K562 (cell line): ENCODE data around the gene TSHR. TPM values are rescaled to one million over a fixed set of nuclear protein-coding genes. Genes with fewer than 3 reads are reported as not detected.

Source experiments
- ATAC-seq: fragments of 200-7000 bp; cut with Tn5 transposase; 3 replicates; pipeline ENCODE4 v1.9.1; 2020; ENCODE audit warnings: moderate library complexity
- BruUV-seq: library from RNA; stranded (reverse); fragments of 400-500 nt; replicated peaks from 2 replicates; lab custom pipeline; 2021; lab: Mats Ljungman, UMichigan
- CTCF ChIA-PET: fragments of 300-600 bp; formaldehyde crosslinking; extraction: SDS; loops from one replicate; lab custom pipeline; 2021; ENCODE audit warnings: low intra/inter-chr PET ratio; lab: Yijun Ruan, JAX
- POLR2A ChIA-PET: fragments of 300-600, 350-650 bp; sonication (Branson Sonifier 250); formaldehyde crosslinking; extraction: SDS; loops from one replicate; lab custom pipeline; 2021; ENCODE audit warnings: antibody characterized with exemption, inconsistent platforms; lab: Yijun Ruan, JAX
- DNase-seq, 4 experiments: peaks; one replicate each; pipeline versions ENCODE4 v3.0.0 to v3.0.0-alpha.2; 2011 to 2018; ENCODE audit warnings: low spot score in 3 of 4, mixed read lengths in 3 of 4; ENCODE audit errors: extremely low read depth in 1 of 4
- FAIRE-seq: peaks from 2 replicates; lab custom pipeline; 2011; peaks lifted over from hg19 to GRCh38; lab: Jason Lieb, UNC
- H2AFZ ChIP-seq: 2 replicates; pipeline ENCODE4 v1.6.0; 2011; ENCODE audit warnings: low read depth, low read length, control low read depth, inconsistent platforms
- H3K27ac ChIP-seq: fragments of 200-600 bp; 3 replicates; pipeline ENCODE4 v1.8.0; 2011; ENCODE audit warnings: low read depth, mild to moderate bottlenecking, control low read depth, inconsistent platforms, low read length, moderate library complexity, mixed read lengths; ENCODE audit errors: extremely low read depth
- H3K27me3 ChIP-seq, 2 experiments: fragments of 300-600 bp in 1 of 2; 2 replicates in 1 of 2; 3 replicates in 1 of 2; pipeline versions ENCODE4 v1.6.0 to v1.8.0; 2011; ENCODE audit warnings: inconsistent platforms in 2 of 2, low read length in 2 of 2, mild to moderate bottlenecking in 1 of 2, mixed read lengths in 1 of 2, moderate library complexity in 1 of 2; ENCODE audit not compliant: control insufficient read depth in 2 of 2, insufficient read depth in 2 of 2
- H3K36me3 ChIP-seq: fragments of 300-600 bp; 3 replicates; pipeline ENCODE4 v1.8.0; 2011; ENCODE audit warnings: mild to moderate bottlenecking, low read length, inconsistent platforms; ENCODE audit not compliant: control insufficient read depth, insufficient read depth
- H3K4me1 ChIP-seq, 2 experiments: fragments of 200-600 bp in 1 of 2; replicated peaks in 1 of 2; 2 replicates in 1 of 2; 3 replicates in 1 of 2; pipeline versions ENCODE4 v1.5.1 to v1.8.0; 2011; ENCODE audit warnings: inconsistent platforms in 2 of 2, low read length in 2 of 2, mild to moderate bottlenecking in 1 of 2, mixed read lengths in 1 of 2, moderate library complexity in 1 of 2; ENCODE audit not compliant: control insufficient read depth in 2 of 2, insufficient read depth in 2 of 2
- H3K4me2 ChIP-seq: 2 replicates; pipeline ENCODE4 v1.6.1; 2011; ENCODE audit warnings: low read length, control low read depth, inconsistent platforms, mixed read lengths; ENCODE audit not compliant: insufficient read depth
- H3K4me3 ChIP-seq: fragments of 200-600 bp; sonication (generic), shearing (Covaris generic); 2 replicates; pipeline ENCODE4 v1.5.1; 2016; ENCODE audit warnings: control low read depth, inconsistent platforms
- H3K79me2 ChIP-seq: fragments of 200-600 bp; 3 replicates; pipeline ENCODE4 v1.8.0; 2011; ENCODE audit warnings: low read length, inconsistent platforms; ENCODE audit not compliant: control insufficient read depth, insufficient read depth
- H3K9ac ChIP-seq, 2 experiments: 2 replicates each; pipeline versions ENCODE4 v1.6.0 to v1.6.1; 2011; ENCODE audit warnings: low read depth in 2 of 2, low read length in 2 of 2, control low read depth in 1 of 2, inconsistent platforms in 1 of 2, mild to moderate bottlenecking in 1 of 2, mixed read lengths in 1 of 2; ENCODE audit not compliant: insufficient read depth in 1 of 2
- H3K9me1 ChIP-seq: one replicate; pipeline ENCODE4 v1.6.0; 2011; ENCODE audit warnings: inconsistent platforms, mild to moderate bottlenecking, low read length, moderate library complexity; ENCODE audit not compliant: control insufficient read depth, insufficient read depth
- H3K9me3 ChIP-seq: replicated peaks from 2 replicates; pipeline ENCODE4 v1.5.1; 2011; ENCODE audit warnings: low read depth, low read length, inconsistent platforms; ENCODE audit not compliant: control insufficient read depth, insufficient read depth
- H4K20me1 ChIP-seq: replicated peaks from 2 replicates; pipeline ENCODE4 v1.6.1; 2011; ENCODE audit warnings: low read length, inconsistent platforms, mixed read lengths; ENCODE audit not compliant: control insufficient read depth, insufficient read depth
- BCL6 ChIP-seq: fragments of 250-450 bp; sonication (Bioruptor Pico); IDR thresholded peaks from 2 replicates; pipeline ENCODE4 v1.4.0; 2020
- HNRNPK ChIP-seq: fragments of 200-400 bp; formaldehyde crosslinking; IDR thresholded peaks from one replicate; pipeline ENCODE4 v1.6.1; 2018; ENCODE audit warnings: mild to moderate bottlenecking, low read depth, low read length; ENCODE audit not compliant: poor library complexity, severe bottlenecking
- ILK ChIP-seq: fragments of 450-650 bp; IDR thresholded peaks from 2 replicates; pipeline ENCODE4 v1.6.1; 2016; ENCODE audit warnings: missing genetic modification characterization, low read depth, mild to moderate bottlenecking, missing compliant biosample characterization, moderate library complexity, borderline replicate concordance
- KLF1 ChIP-seq: fragments of 450-650 bp; IDR thresholded peaks from 2 replicates; pipeline ENCODE4 v1.6.1; 2016; ENCODE audit warnings: missing genetic modification characterization, missing compliant biosample characterization
- MEF2D ChIP-seq: conservative IDR thresholded peaks from 2 replicates; pipeline ENCODE4 v1.6.1; 2016; ENCODE audit warnings: low read depth, missing genetic modification characterization, missing compliant biosample characterization
- RBM34 ChIP-seq: fragments of 200-400 bp; formaldehyde crosslinking; IDR thresholded peaks from 2 replicates; pipeline ENCODE4 v1.6.1; 2018; ENCODE audit warnings: low read length, borderline replicate concordance; ENCODE audit not compliant: insufficient read depth
- SPI1 ChIP-seq: IDR thresholded peaks from 2 replicates; pipeline ENCODE4 v1.6.1; 2011; ENCODE audit warnings: low read depth, low read length, control low read depth, borderline replicate concordance
- TEAD4 ChIP-seq, 2 experiments: sonication (generic) in 1 of 2; formaldehyde crosslinking in 1 of 2; IDR thresholded peaks; 2 replicates each; pipeline versions ENCODE4 v1.6.1 to v1.8.0; 2012 to 2022; ENCODE audit warnings: borderline replicate concordance in 1 of 2, inconsistent platforms in 1 of 2, low read length in 1 of 2, mild to moderate bottlenecking in 1 of 2, missing genetic modification reagents in 1 of 2
- ZEB2 ChIP-seq: fragments of 450-650 bp; IDR thresholded peaks from 2 replicates; pipeline ENCODE4 v1.6.1; 2016
- ZFX ChIP-seq: sonication (generic); formaldehyde crosslinking; IDR thresholded peaks from 2 replicates; pipeline ENCODE4 v1.8.0; 2022; ENCODE audit warnings: mild to moderate bottlenecking, missing genetic modification reagents, moderate library complexity
- ZNF232 ChIP-seq: sonication (generic); formaldehyde crosslinking; IDR thresholded peaks from 2 replicates; pipeline ENCODE4 v1.8.0; 2022; ENCODE audit warnings: mild to moderate bottlenecking, missing genetic modification reagents
- ZNF384 ChIP-seq: IDR thresholded peaks from 2 replicates; pipeline ENCODE4 v1.6.1; 2012; ENCODE audit warnings: low read depth, low read length, improper control_type of control experiment
- WGBS: fragments of 100-300 bp; shearing (Covaris generic); methylation state at CpG from one replicate; pipeline ENCODE4 v1.1.6; 2016; ENCODE audit warnings: low coverage, mixed read lengths; ENCODE audit not compliant: insufficient coverage; ENCODE audit errors: missing lambda C conversion rate; 5-methylcytosine and 5-hydroxymethylcytosine counted together
- in situ Hi-C: fragments of 300-500 bp; cut with MboI; formaldehyde crosslinking; loops from 4 replicates; pipeline ENCODE4 v1.15.0; 2018; ENCODE audit warnings: inconsistent platforms, mixed read lengths
- intact Hi-C: fragments of 100-400 bp; cut with micrococcal nuclease; formaldehyde crosslinking; loops from 2 replicates; pipeline ENCODE4 v1.14.2; 2022
- polyA plus RNA-seq, 8 experiments: library from polyadenylated mRNA; depleted of rRNA in 4 of 8; stranded (reverse) in 5 of 8; unstranded in 3 of 8; fragments of >200 nt; fragmentation: Nextera tagmentation in 2 of 8; fragmentation: Illumina TruSeq in 1 of 8; extraction: Ambion mirVana in 2 of 8; extraction: Trizol in 1 of 8; gene quantifications; 2 replicates each; pipeline versions ENCODE4 v1.2.1 to v1.2.3, GENCODE V29; 2011 to 2014; ENCODE audit warnings: inconsistent platforms in 1 of 8, missing spikeins in 1 of 8
- total RNA-seq, 7 experiments: library from RNA; depleted of rRNA in 6 of 7; stranded (reverse); fragments of >200 nt in 6 of 7; fragmentation: Illumina TruSeq in 2 of 7; extraction: Trizol in 2 of 7; gene quantifications; 2 replicates each; pipeline versions ENCODE4 v1.2.1 to v1.2.3, GENCODE V29; 2011 to 2021; ENCODE audit warnings: low replicate concordance in 1 of 7
- TF ChIP-seq, protein P1 (sequence below): sonication (generic); IDR thresholded peaks from 2 replicates; pipeline ENCODE4 v1.6.1; 2016
- TF ChIP-seq, protein P2 (sequence below): fragments of 450-650 bp; formaldehyde crosslinking; IDR thresholded peaks from 2 replicates; pipeline ENCODE4 v1.4.0; 2020; ENCODE audit warnings: mild to moderate bottlenecking, moderate library complexity

Gene TSHR
- total and polyA plus RNA-seq, 9 of the 15 experiments (the other 6 are each of a cell fraction or from before 2014, with no cell fraction given): 0.01 to 0.10 TPM; not detected in 7

DNA sequence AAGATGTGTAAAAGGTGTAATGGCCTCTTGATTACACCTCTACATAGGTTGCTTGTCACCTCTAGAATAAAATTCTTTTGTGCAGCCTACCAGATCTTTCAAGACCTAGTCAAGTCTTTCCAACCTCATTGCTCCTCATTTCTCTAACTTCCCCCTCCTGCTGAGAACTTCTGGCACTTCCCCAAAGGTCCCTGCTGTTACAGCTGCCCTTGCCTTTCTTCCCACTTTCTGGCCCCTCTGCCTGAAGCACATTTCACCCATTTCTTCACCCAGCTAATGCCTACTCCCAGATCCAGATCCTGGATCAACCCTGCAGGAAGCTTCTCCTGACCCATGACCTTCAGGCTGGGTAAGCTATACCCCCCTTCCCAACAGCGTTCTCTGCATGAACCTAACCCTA lies 1.5 kb downstream of the TSHR start:
- CTCF ChIA-PET: interaction anchor here (1.0 kb wide), 1 partner anchor 39 kb away, joined by 3 read pairs; no protein-coding TSS in a partner anchor
- FAIRE-seq: no peak
- no TSS peak for BruUV-seq
- Histone ChIP-seq H3K9ac (no peak overlapping the region), H3K4me1 (peaks cover 0 to 9% of the 10 kb centered on the region in 2 experiments; a peak in 3 of 5 replicates), H3K9me3 (no peaks in the 10 kb centered on the region), H2AFZ (no peak overlapping the region), H4K20me1 (no peaks in the 10 kb centered on the region), H3K27me3 (peaks cover 0 to 5% of the 10 kb centered on the region in 2 experiments; a peak in 1 of 5 replicates), H3K4me2 (no peak overlapping the region), H3K36me3 (no peaks in the 10 kb centered on the region), H3K27ac (no peak overlapping the region), H3K4me3 (no peak overlapping the region), H3K9me1 (no peaks in the 10 kb centered on the region), H3K79me2 (no peaks in the 10 kb centered on the region)
- intact Hi-C loops: loop anchor here (10.0 kb wide), 1 partner anchor 308 kb away; no protein-coding TSS in a partner anchor
- TF ChIP-seq SPI1: peak; percentile 7; the same call in 1 of the 2 replicates
- no peak for TF ChIP-seq HNRNPK
- DNase-seq: no peak
- POLR2A ChIA-PET: no interaction called here
- in situ Hi-C loops: loop anchor here (5.0 kb wide), 1 partner anchor 105 kb away; no protein-coding TSS in a partner anchor
- no peak for ATAC-seq
- 0% methylated on average over 1 of the region's 1 CpG for WGBS

DNA sequence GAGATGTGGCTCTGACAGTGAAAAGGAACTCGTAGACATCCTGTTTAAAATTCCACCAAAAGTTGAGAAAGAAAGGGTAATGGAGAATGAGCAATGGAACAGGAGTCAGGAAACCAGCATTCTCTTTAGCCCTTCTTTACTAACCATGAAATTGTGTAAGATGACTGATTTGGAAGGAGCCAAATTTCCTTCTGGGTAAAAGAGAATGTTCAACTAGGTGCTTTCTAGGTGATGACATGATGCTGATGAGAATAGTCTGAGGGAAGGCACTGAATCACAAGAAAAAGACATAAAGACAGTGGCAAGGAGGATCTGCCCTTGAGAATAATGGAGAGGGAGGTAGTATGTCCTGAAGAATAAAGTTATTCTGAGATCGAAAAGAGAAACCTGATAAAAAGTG lies 2.2 kb downstream of the TSHR start:
- no peak overlapping the region for H3K9ac ChIP-seq
- H3K79me2 ChIP-seq: no peaks in the 10 kb centered on the region
- no peaks in the 10 kb centered on the region for H3K36me3 ChIP-seq
- BruUV-seq: no TSS peak
- 0% methylated on average over 2 of the region's 2 CpGs for WGBS
- FAIRE-seq (no peak), DNase-seq (no peak), ATAC-seq (no peak)
- H2AFZ ChIP-seq: no peak overlapping the region
- peaks cover 0 to 5% of the 10 kb centered on the region in 2 experiments; a peak in 1 of 5 replicates for H3K27me3 ChIP-seq
- in situ Hi-C loops: loop anchor here (5.0 kb wide), 1 partner anchor 105 kb away; no protein-coding TSS in a partner anchor
- CTCF ChIA-PET: no interaction called here
- H4K20me1 ChIP-seq: no peaks in the 10 kb centered on the region
- no peaks in the 10 kb centered on the region for H3K9me3 ChIP-seq
- H3K4me3 ChIP-seq: no peak overlapping the region
- intact Hi-C loops: loop anchor here (10.0 kb wide), 1 partner anchor 307 kb away; no protein-coding TSS in a partner anchor
- peaks cover 0 to 9% of the 10 kb centered on the region in 2 experiments; a peak in 3 of 5 replicates for H3K4me1 ChIP-seq
- H3K4me2 ChIP-seq: no peak overlapping the region
- POLR2A ChIA-PET: interaction anchor here (0.6 kb wide), 1 partner anchor 32 kb away, joined by 3 read pairs; no protein-coding TSS in a partner anchor
- H3K9me1 ChIP-seq: no peaks in the 10 kb centered on the region
- no peak overlapping the region for H3K27ac ChIP-seq
- TF ChIP-seq ZFX (CRISPR knock-in tag) (no peak), BCL6 (CRISPR knock-in tag) (no peak), ILK (tag) (no peak), TEAD4 (IDR thresholded peaks at IDR 0.05; ENCODE audit: low read length) (no peak), TEAD4 (CRISPR knock-in tag; IDR thresholded peaks at IDR 0.05; ENCODE audit: borderline replicate concordance) (no peak), ZEB2 (no peak), KLF1 (tag) (no peak), ZNF232 (no peak), ZNF384 (no peak), MEF2D (tag) (no peak), RBM34 (no peak)
- TF ChIP-seq, protein P1, sequence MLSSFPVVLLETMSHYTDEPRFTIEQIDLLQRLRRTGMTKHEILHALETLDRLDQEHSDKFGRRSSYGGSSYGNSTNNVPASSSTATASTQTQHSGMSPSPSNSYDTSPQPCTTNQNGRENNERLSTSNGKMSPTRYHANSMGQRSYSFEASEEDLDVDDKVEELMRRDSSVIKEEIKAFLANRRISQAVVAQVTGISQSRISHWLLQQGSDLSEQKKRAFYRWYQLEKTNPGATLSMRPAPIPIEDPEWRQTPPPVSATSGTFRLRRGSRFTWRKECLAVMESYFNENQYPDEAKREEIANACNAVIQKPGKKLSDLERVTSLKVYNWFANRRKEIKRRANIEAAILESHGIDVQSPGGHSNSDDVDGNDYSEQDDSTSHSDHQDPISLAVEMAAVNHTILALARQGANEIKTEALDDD: no peak
- TF ChIP-seq, protein P2, sequence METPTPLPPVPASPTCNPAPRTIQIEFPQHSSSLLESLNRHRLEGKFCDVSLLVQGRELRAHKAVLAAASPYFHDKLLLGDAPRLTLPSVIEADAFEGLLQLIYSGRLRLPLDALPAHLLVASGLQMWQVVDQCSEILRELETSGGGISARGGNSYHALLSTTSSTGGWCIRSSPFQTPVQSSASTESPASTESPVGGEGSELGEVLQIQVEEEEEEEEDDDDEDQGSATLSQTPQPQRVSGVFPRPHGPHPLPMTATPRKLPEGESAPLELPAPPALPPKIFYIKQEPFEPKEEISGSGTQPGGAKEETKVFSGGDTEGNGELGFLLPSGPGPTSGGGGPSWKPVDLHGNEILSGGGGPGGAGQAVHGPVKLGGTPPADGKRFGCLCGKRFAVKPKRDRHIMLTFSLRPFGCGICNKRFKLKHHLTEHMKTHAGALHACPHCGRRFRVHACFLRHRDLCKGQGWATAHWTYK (CRISPR knock-in tag): no peak
